Loucy (cell line): ENCODE data around the gene ASB7.

Source experiments
- EZH2phosphoT487 ChIP-seq: fragments of 200-600 bp; IDR thresholded peaks from 2 replicates; pipeline ENCODE4 v1.6.1; 2018; ENCODE audit warnings: antibody characterized with exemption, mild to moderate bottlenecking, moderate library complexity, borderline replicate concordance
- TF ChIP-seq, protein P1 (sequence below): fragments of 200-600 bp; sonication (generic); conservative IDR thresholded peaks from 2 replicates; pipeline ENCODE4 v1.5.1; 2014; ENCODE audit warnings: mild to moderate bottlenecking, antibody characterized with exemption, low read length

GRCh38 chr15:100672959-100673358 is 70.6 kb downstream of the ASB7 start:
- TF ChIP-seq, protein P1, sequence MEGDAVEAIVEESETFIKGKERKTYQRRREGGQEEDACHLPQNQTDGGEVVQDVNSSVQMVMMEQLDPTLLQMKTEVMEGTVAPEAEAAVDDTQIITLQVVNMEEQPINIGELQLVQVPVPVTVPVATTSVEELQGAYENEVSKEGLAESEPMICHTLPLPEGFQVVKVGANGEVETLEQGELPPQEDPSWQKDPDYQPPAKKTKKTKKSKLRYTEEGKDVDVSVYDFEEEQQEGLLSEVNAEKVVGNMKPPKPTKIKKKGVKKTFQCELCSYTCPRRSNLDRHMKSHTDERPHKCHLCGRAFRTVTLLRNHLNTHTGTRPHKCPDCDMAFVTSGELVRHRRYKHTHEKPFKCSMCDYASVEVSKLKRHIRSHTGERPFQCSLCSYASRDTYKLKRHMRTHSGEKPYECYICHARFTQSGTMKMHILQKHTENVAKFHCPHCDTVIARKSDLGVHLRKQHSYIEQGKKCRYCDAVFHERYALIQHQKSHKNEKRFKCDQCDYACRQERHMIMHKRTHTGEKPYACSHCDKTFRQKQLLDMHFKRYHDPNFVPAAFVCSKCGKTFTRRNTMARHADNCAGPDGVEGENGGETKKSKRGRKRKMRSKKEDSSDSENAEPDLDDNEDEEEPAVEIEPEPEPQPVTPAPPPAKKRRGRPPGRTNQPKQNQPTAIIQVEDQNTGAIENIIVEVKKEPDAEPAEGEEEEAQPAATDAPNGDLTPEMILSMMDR, result no peak
- no peak for TF ChIP-seq EZH2phosphoT487
